ENCODE measurements around the gene SUSD1.

SUSD1 gene

GRCh38 chr9:112093147-112093869, 81.8 kb downstream of the SUSD1 start:
- H3K9me2 ChIP-seq (replicated peaks; ENCODE audit: insufficient read depth, low read length), result no peaks in the 10 kb centered on the region
- H3K9me3 ChIP-seq (ENCODE audit: insufficient read depth, low read length), result no peaks in the 10 kb centered on the region

GRCh38 chr9:112091810-112092209, 83.3 kb downstream of the SUSD1 start:
- H3K9ac ChIP-seq (ENCODE audit: low read length), result no peak overlapping the region
- no peaks in the 10 kb centered on the region for H3K36me3 ChIP-seq (ENCODE audit: low read length)
- no peak overlapping the region for H3K4me3 ChIP-seq (ENCODE audit: insufficient read depth, low read length, poor library complexity, severe bottlenecking)
- H3K9me3 ChIP-seq (ENCODE audit: insufficient read depth, low read length), result no peaks in the 10 kb centered on the region
- H3K4me2 ChIP-seq (ENCODE audit: low read depth, low read length, poor library complexity, severe bottlenecking), result no peak overlapping the region
- no peaks in the 10 kb centered on the region for H3K9me2 ChIP-seq (replicated peaks; ENCODE audit: insufficient read depth, low read length)
- H2AFZ ChIP-seq (ENCODE audit: low read depth, low read length, severe bottlenecking), result no peak overlapping the region
- H3K79me2 ChIP-seq (ENCODE audit: insufficient read depth, low read length), result no peaks in the 10 kb centered on the region
- no peaks in the 10 kb centered on the region for H3F3A ChIP-seq (ENCODE audit: insufficient read depth)
- no peaks in the 10 kb centered on the region for H4K20me1 ChIP-seq (ENCODE audit: low read depth, low read length)
- H3K27me3 ChIP-seq (ENCODE audit: low read length), result no peaks in the 10 kb centered on the region
- H3K27ac ChIP-seq (ENCODE audit: low read depth, low read length), result no peak overlapping the region
- TF ChIP-seq EZH2phosphoT487 (conservative IDR thresholded peaks at IDR 0.05; ENCODE audit: low read length) (no peak), CTCF (IDR thresholded peaks at IDR 0.05; ENCODE audit: insufficient read depth, low read length, poor library complexity, severe bottlenecking) (no peak)

More at GRCh38 chr9:112093147-112093869, 81.8 kb downstream of the SUSD1 start:
- no peak overlapping the region for H3K4me2 ChIP-seq (ENCODE audit: low read depth, low read length, poor library complexity, severe bottlenecking)
- no peak overlapping the region for H3K4me3 ChIP-seq (ENCODE audit: insufficient read depth, low read length, poor library complexity, severe bottlenecking)
- H3K36me3 ChIP-seq (ENCODE audit: low read length), result no peaks in the 10 kb centered on the region
- no peak overlapping the region for H3K9ac ChIP-seq (ENCODE audit: low read length)
- H2AFZ ChIP-seq (ENCODE audit: low read depth, low read length, severe bottlenecking), result no peak overlapping the region
- TF ChIP-seq CTCF (IDR thresholded peaks at IDR 0.05; ENCODE audit: insufficient read depth, low read length, poor library complexity, severe bottlenecking), result no peak
- H3K27me3 ChIP-seq (ENCODE audit: low read length), result no peaks in the 10 kb centered on the region
- no peaks in the 10 kb centered on the region for H3F3A ChIP-seq (ENCODE audit: insufficient read depth)
- no peaks in the 10 kb centered on the region for H4K20me1 ChIP-seq (ENCODE audit: low read depth, low read length)
- no peaks in the 10 kb centered on the region for H3K79me2 ChIP-seq (ENCODE audit: insufficient read depth, low read length)
- H3K27ac ChIP-seq (ENCODE audit: low read depth, low read length), result no peak overlapping the region

- Histone ChIP-seq H3K36me3 (ENCODE audit: low read length) (no peaks in the 10 kb centered on the region), H3K4me2 (ENCODE audit: low read depth, low read length, poor library complexity, severe bottlenecking) (no peak overlapping the region), H3K27me3 (ENCODE audit: low read length) (no peaks in the 10 kb centered on the region), H3K27ac (ENCODE audit: low read depth, low read length) (no peak overlapping the region), H3K9ac (ENCODE audit: low read length) (no peak overlapping the region), H3K4me3 (ENCODE audit: insufficient read depth, low read length, poor library complexity, severe bottlenecking) (no peak overlapping the region), H3K9me2 (replicated peaks; ENCODE audit: insufficient read depth, low read length) (no peaks in the 10 kb centered on the region), H4K20me1 (ENCODE audit: low read depth, low read length) (no peaks in the 10 kb centered on the region), H3K9me3 (ENCODE audit: insufficient read depth, low read length) (no peaks in the 10 kb centered on the region), H2AFZ (ENCODE audit: low read depth, low read length, severe bottlenecking) (no peak overlapping the region), H3K79me2 (ENCODE audit: insufficient read depth, low read length) (no peaks in the 10 kb centered on the region), H3F3A (ENCODE audit: insufficient read depth) (no peaks in the 10 kb centered on the region)
- TF ChIP-seq EZH2phosphoT487 (conservative IDR thresholded peaks at IDR 0.05; ENCODE audit: low read length) (no peak), CTCF (IDR thresholded peaks at IDR 0.05; ENCODE audit: insufficient read depth, low read length, poor library complexity, severe bottlenecking) (no peak)
These were observed 87.6 kb downstream of the SUSD1 start for GRCh38 chr9:112087506-112087905.

Measured in SU-DHL-6 (cell line).